Activated CD4-positive, alpha-beta T cell treated with anti-CD3 and anti-CD28 coated beads, Interleukin-2, amount 10 ng/mL, durations not matched to agents 24 days and 14 days (primary cell): ENCODE results near the gene SAXO2. TPM values are rescaled to one million over a fixed set of nuclear protein-coding genes. Genes with fewer than 3 reads are reported as not detected.
"Not testable (repeated sequence)": the region's sequence is repeated elsewhere in the genome, so short reads cannot be mapped to it uniquely, and the experiment has no call there.

Source experiments
- DNase-seq: peaks from one replicate; pipeline ENCODE4 v3.0.0; 2022
- H3K27ac Mint-ChIP-seq: one replicate; pipeline ENCODE4 v1.8.0; 2022; ENCODE audit warnings: mild to moderate bottlenecking, mixed read lengths
- H3K27me3 Mint-ChIP-seq: one replicate; pipeline ENCODE4 v1.8.0; 2022; ENCODE audit warnings: mixed read lengths
- H3K36me3 Mint-ChIP-seq: one replicate; pipeline ENCODE4 v1.8.0; 2022; ENCODE audit warnings: low read depth, mild to moderate bottlenecking, mixed read lengths
- H3K4me1 Mint-ChIP-seq: one replicate; pipeline ENCODE4 v1.8.0; 2021; ENCODE audit warnings: mixed read lengths
- H3K4me3 Mint-ChIP-seq: one replicate; pipeline ENCODE4 v1.8.0; 2022; ENCODE audit warnings: mild to moderate bottlenecking, moderate library complexity, mixed read lengths
- H3K9me3 Mint-ChIP-seq: one replicate; pipeline ENCODE4 v1.8.0; 2021; ENCODE audit warnings: mixed read lengths
- intact Hi-C: fragments of 100-400 bp; cut with micrococcal nuclease; formaldehyde crosslinking; loops from one replicate; pipeline ENCODE4 v1.15.1; 2023
- total RNA-seq: library from RNA; stranded (reverse); gene quantifications from 2 replicates; pipeline ENCODE4 v1.2.3, GENCODE V29; 2022

The SAXO2 gene
- total RNA-seq, 1 donor from 2014 or later: 1.1 TPM

DNA sequence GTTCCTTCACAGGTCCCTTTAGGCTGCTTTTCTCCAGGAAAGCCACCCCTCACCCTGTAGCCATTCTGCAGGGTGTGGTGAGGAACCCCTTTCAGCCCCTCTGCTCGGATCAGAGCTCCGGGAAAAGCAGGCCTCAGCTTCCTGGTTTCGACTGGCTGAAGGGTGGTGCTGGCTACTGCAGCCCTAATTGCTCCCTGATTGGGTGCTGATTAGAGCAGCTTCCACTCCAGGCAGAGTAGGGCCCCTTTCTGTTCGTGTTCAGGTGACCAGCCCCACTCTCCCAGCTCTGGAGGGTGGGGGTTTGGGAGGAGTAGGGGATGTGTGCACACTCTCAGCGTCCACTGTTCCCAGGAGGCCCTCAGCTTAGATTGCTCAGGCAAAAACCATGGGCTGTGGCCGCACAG is 36.9 kb downstream of the SAXO2 start:
- intact Hi-C loops, H3K36me3 Mint-ChIP-seq, H3K9me3 Mint-ChIP-seq, H3K4me3 Mint-ChIP-seq, H3K4me1 Mint-ChIP-seq, H3K27me3 Mint-ChIP-seq, H3K27ac Mint-ChIP-seq: not testable (repeated sequence)
- peak; percentile 51 for DNase-seq

DNA sequence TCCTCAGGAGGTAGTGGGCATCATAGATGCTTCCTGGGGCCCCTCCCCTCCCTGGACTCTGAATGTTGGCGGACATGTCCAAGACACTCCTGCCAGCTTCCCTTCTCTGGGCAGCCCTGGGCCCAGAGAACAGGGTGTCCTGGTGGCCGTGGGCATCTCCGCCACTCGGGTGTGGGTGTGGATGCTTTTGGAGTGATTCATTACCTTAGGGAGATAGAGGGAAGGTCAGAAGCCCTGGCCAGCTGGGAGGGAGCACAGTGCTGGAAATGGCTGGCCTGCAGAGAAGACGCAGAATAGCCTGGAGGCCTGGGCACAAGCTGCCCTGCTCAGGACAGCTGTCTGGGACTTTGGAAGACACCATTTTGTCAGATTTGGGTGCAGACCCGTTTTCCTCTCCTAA is 37.7 kb downstream of the SAXO2 start:
- H3K27me3 Mint-ChIP-seq, H3K36me3 Mint-ChIP-seq, intact Hi-C loops, H3K27ac Mint-ChIP-seq, H3K4me1 Mint-ChIP-seq, H3K4me3 Mint-ChIP-seq, H3K9me3 Mint-ChIP-seq: not testable (repeated sequence)
- peak; percentile 40 for DNase-seq

DNA sequence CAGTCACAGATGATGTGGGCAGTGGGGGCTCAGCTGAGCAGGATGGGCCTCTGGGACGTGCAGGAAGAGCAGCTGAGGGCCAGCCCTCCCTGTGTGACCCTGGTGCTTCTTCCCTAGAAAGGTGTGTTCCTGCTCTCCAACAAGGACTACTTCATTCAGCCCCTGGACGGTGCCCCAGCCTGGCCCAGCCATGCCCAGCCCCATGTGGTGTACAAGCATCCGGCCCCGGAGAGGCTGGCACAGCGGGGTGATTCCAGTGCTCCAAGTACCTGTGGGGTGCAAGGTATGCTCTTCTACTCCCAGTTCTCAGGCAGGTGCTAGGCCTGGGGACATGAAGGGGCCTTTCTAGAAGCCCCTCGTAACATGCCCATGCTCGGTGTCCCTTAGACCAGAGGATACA is 38.3 kb downstream of the SAXO2 start:
- peaks cover 8% of the 10 kb centered on the region for H3K4me1 Mint-ChIP-seq
- peaks cover 7% of the 10 kb centered on the region for H3K27me3 Mint-ChIP-seq
- H3K27ac Mint-ChIP-seq: no peak overlapping the region
- H3K4me3 Mint-ChIP-seq: no peak overlapping the region
- intact Hi-C loops: no loop called here
- H3K9me3 Mint-ChIP-seq: no peaks in the 10 kb centered on the region
- peak; percentile 44 for DNase-seq
- no peaks in the 10 kb centered on the region for H3K36me3 Mint-ChIP-seq

DNA sequence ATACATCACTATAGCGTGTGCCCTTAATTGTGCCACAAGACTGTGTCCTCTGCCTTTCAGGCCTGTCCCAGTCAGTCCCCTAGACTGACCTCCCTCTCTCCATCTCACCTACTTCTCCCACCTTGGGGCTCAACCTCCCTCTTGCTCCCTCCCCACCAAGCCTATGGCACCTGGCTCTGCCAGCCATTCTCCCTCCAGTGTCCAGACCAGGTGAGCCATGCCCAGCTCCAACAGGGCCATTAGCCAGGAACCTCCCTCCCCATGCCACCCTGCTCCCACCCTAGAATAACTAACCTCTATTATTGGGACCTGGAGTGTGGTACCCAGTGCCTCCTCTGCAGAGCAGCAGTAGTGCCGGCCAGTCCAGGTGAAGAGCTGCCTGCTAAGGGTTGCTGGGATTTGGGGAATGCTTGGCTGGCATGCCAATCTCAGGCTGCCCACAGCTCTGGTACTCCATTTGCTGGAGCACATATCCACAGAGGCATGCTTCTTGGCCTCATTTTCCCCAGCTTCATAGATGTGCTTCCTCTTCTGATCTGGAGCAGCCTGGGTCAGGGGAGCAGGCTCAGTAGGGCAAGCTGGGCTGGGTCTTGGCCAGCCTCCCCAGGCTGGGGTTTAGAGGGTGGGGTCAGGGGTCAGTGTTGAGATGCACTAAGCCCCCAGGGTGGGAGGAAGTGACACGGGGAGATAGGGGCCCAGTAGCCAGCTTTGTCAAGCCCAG is 38.8 kb downstream of the SAXO2 start:
- no peak for DNase-seq
- Mint-ChIP-seq H3K4me1 (peaks cover 8% of the 10 kb centered on the region), H3K27me3 (peaks cover 7% of the 10 kb centered on the region), H3K9me3 (no peaks in the 10 kb centered on the region), H3K36me3 (no peaks in the 10 kb centered on the region), H3K4me3 (no peak overlapping the region), H3K27ac (no peak overlapping the region)
- intact Hi-C loops: no loop called here

DNA sequence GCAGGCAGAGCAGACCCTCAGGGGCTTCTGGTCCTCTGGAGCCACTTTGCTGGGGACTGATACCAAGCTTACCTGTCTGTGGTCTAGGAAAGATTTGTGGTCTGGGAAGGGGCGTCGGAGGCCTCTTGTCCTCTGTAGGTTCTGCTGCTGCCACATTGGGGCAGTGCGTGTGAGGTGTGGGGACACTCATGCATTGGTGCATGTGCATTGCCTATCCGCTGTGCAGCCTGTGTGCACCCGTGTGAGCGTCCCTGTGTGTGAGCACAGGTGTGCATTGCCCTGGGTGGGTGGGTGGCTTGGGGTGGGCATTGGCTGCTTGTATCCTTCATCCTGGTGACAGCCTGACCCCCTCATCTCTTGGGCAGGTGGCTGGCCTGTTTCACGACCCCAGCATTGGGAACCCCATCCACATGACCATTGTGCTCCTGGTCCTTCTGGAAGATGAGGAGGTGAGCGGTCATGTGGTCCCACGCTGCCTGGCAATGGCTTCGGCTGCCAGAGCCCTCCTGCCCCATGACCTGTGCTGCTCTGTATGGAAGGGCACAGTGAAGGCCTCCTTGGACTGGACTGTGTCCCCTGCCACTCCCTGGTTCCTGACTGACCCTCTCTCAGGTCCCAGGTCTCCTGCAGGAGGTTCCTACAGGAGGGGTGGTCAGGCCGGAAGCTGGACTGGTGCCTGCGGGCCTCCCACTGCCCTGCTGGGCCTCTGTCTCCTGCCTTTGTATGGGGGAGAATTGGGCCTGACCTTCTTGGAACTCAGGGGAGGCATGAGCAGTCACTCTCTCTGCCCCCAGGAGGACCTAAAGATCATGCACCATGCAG is 41.5 kb downstream of the SAXO2 start:
- peaks cover 3% of the 10 kb centered on the region for H3K4me1 Mint-ChIP-seq
- no peaks in the 10 kb centered on the region for H3K9me3 Mint-ChIP-seq
- no peak overlapping the region for H3K27ac Mint-ChIP-seq
- peaks cover 5% of the 10 kb centered on the region for H3K27me3 Mint-ChIP-seq
- no peak for DNase-seq
- intact Hi-C loops: no loop called here
- H3K4me3 Mint-ChIP-seq: no peak overlapping the region
- no peaks in the 10 kb centered on the region for H3K36me3 Mint-ChIP-seq

DNA sequence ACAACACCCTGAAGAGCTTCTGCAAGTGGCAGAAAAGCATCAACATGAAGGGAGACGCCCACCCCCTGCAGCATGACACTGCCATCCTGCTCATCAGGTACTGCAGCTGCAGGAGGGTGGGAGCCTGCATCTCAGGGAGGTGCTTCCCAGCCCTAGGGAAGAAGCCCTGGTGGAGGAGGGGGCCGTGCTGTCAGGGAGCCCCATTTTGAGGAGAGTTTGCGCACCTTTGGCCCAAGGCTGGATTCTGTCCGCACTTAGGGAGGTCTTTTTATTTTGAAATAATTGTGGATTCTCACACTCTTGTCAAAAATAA is 42.1 kb downstream of the SAXO2 start:
- DNase-seq: no peak
- H3K27ac Mint-ChIP-seq: no peak overlapping the region
- peaks cover 5% of the 10 kb centered on the region for H3K27me3 Mint-ChIP-seq
- H3K4me3 Mint-ChIP-seq: no peak overlapping the region
- H3K9me3 Mint-ChIP-seq: no peaks in the 10 kb centered on the region
- no peaks in the 10 kb centered on the region for H3K36me3 Mint-ChIP-seq
- peaks cover 3% of the 10 kb centered on the region for H3K4me1 Mint-ChIP-seq
- intact Hi-C loops: no loop called here

DNA sequence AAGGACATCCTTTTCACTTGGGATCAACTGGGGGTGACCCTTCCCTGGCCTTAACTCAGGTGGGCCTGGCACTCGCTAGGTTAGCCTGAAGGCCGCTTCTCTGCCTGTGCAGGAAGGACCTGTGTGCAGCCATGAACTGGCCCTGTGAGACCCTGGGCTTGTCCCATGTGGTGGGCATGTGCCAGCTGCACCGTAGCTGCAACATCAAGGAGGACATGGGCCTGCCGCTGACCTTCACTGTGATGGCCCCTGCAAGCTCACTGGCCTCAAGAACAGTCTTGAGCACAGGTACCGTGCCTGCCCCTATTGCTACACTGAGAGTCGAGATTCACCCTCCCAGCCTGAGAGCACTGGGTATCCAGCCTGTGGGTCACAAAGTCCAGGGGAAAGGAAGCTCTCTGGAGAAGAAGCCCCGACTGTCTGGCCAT is 43.0 kb downstream of the SAXO2 start:
- no peak for DNase-seq
- Mint-ChIP-seq H3K36me3 (no peaks in the 10 kb centered on the region), H3K4me1 (peaks cover 3% of the 10 kb centered on the region), H3K4me3 (no peak overlapping the region), H3K9me3 (no peaks in the 10 kb centered on the region), H3K27ac (no peak overlapping the region), H3K27me3 (peaks cover 10% of the 10 kb centered on the region)
- intact Hi-C loops: no loop called here

DNA sequence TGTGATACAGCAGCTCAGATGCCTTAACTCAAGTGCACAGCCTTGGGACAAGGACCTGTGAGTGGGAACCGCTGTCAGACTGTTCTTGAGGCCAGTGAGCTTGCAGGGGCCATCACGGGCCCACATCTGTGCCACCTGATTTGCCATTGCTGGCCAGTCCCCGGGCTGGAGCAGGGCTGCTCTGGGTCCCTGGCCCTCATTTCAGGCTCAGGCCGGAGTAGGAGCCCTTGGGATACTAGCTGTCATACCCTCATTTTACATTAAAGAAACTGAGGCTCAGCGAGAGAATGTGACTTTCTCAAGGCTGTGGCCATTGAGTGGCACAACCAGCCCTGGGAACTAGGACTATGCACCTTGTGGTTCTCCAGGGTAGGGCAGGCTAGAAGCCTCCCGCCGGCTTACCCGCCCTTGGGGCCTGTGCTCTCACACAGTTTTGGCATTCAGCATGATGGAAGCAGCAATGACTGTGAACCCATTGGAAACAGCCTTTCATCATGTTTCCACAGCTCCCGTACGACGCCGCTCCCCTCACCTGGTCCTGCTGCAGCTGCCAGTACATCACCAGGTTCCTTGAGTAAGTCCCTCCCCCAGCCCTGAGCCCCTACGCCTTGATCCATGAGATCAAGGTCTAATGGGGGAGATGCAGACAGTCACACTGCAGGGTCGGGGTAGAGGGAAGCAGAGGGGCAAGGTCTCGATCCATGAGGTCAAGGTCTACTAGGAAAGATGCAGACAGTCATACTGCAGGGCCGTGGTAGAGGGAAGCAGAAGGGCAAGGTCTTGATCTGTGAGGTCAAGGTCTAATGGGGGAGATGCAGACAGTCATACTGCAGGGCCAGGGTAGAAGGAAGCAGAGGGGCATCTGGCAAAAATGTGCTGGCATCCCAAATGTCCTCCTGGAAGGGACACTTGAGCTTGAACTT is 44.4 kb downstream of the SAXO2 start:
- Mint-ChIP-seq H3K4me1 (peaks cover 3% of the 10 kb centered on the region), H3K36me3 (no peaks in the 10 kb centered on the region), H3K27ac (no peak overlapping the region), H3K4me3 (no peak overlapping the region), H3K27me3 (peaks cover 14% of the 10 kb centered on the region), H3K9me3 (no peaks in the 10 kb centered on the region)
- intact Hi-C loops: no loop called here
- no peak for DNase-seq

DNA sequence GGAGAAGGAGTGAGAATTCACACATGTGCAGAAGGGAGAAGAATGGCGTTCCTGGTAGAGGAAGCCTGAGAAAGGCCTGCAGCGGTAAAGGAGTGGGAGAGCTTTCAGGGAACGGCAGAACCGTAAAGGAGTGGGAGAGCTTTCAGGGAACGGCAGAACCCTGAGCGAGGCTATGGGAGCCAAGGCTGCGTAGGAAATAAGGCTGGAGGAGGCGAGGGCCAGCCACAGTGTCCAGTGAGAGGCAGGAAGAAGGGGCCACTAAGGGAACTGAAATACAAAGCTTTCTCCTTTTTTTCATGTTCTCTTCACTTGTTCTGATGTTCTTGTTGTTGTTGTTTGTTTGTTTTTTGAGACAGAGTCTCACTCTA is 45.1 kb downstream of the SAXO2 start:
- H3K27me3 Mint-ChIP-seq: peaks cover 10% of the 10 kb centered on the region
- no peaks in the 10 kb centered on the region for H3K9me3 Mint-ChIP-seq
- H3K4me3 Mint-ChIP-seq: no peak overlapping the region
- H3K36me3 Mint-ChIP-seq: no peaks in the 10 kb centered on the region
- H3K27ac Mint-ChIP-seq: no peak overlapping the region
- DNase-seq: no peak
- peaks cover 3% of the 10 kb centered on the region for H3K4me1 Mint-ChIP-seq
- intact Hi-C loops: no loop called here

DNA sequence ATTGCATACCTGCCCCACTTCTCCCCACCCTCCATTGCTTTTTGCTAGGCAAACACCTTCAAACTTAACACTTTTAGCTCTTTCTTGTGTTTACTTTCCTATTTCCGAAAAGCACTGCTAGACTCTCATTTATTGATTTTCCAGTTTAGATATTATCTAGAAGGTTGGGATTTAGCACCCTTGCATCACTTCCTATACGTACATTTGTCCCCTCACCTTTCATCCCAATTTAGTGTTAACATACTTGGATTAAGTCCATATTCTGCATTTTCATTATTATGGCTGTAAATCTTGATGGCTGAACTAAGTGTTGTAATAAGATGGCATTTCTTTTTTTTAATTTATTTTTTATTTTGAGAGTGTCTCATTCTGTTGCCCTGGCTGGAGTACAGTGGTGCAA is 47.2 kb downstream of the SAXO2 start:
- peaks cover 12% of the 10 kb centered on the region for H3K27me3 Mint-ChIP-seq
- intact Hi-C loops: no loop called here
- no peak overlapping the region for H3K4me3 Mint-ChIP-seq
- no peaks in the 10 kb centered on the region for H3K36me3 Mint-ChIP-seq
- H3K27ac Mint-ChIP-seq: no peak overlapping the region
- no peak for DNase-seq
- peaks cover 3% of the 10 kb centered on the region for H3K4me1 Mint-ChIP-seq
- H3K9me3 Mint-ChIP-seq: no peaks in the 10 kb centered on the region

DNA sequence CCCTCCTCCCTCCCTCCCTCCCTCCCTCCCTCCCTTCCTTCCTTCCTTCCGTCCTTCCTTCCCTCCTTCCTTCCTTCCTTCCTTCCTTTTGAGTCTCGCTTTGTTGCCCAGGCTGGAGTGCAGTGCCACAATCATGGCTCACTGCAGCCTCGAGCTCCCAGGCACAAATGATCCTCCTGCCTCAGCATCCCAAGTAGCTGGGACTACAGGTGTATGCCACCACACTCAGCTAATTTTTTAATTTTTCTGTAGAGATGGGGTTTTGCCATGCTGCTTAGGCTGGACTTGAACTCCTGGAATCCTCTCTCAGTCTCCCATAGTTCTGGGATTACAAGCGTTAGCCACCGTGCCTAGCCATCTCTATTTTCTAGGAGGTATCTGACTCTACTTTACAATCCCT is 48.7 kb downstream of the SAXO2 start:
- DNase-seq, H3K4me1 Mint-ChIP-seq, H3K4me3 Mint-ChIP-seq, H3K36me3 Mint-ChIP-seq, intact Hi-C loops, H3K9me3 Mint-ChIP-seq: not testable (repeated sequence)
- peaks cover 12% of the 10 kb centered on the region for H3K27me3 Mint-ChIP-seq
- peak overlapping the region; percentile 85 for H3K27ac Mint-ChIP-seq

DNA sequence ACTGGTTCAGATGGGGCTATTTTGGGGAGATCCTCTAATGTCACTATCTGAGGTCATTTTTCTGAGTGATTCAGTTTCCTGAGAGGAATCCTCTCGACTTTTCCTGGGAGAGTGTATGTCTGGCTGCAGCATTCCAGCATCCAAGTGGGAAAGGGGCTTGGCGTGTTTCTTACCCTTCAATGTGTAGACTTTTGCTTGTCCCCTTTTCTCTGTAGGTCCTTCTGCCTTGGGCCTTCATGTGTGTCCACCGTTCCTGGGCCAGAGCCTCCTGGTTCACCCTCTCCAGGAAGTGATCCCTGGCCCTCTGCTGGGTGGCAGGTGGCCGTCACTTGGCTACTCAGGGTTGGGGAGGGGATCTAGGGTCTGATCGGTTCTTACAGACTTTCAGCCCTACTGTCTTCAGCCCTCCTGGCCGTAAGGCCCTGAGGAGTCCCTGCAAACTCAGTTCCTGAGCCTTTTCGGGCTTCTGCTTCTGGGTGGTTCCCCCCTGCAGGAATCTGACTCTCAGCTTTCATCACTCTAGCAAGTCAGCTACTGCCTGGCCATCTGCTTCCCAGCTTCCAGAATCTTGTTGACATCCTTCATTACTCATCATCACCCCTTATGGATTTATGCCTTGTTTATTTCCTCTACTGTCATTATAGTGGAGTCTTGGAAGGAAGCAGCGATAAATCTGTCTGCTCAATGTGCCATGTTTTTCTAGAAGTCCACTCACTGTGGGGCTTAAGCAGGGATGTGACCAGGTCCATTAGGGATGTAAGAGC is 50.1 kb downstream of the SAXO2 start:
- DNase-seq: no peak
- intact Hi-C loops: no loop called here

DNA sequence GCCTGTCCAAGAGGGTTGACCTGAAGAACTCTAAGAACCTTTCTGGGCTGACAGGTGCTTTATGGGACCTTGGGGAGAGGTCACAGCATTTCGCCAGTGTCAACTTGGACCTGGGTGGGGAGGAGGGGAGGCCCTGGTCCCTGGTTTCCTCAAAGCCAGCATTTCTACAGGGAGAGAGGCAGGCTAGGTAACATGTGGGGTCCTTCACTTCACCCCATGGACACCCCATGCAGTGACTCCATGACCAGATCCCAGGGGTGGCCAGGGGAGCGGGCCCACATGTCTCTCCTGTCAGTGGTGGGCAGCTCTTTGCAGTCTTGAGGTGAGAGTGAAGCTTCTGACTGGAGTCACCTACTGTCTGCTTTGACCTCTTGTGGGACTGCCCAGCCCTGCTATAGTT is 50.8 kb downstream of the SAXO2 start:
- no peaks in the 10 kb centered on the region for H3K9me3 Mint-ChIP-seq
- no peaks in the 10 kb centered on the region for H3K36me3 Mint-ChIP-seq
- DNase-seq: no peak
- no peak overlapping the region for H3K4me3 Mint-ChIP-seq
- intact Hi-C loops: no loop called here
- H3K27me3 Mint-ChIP-seq: peaks cover 12% of the 10 kb centered on the region
- H3K4me1 Mint-ChIP-seq: no peaks in the 10 kb centered on the region
- H3K27ac Mint-ChIP-seq: no peak overlapping the region

More for the DNA sequence above, 50.1 kb downstream of the SAXO2 start:
- Mint-ChIP-seq H3K27ac (no peak overlapping the region), H3K4me1 (no peaks in the 10 kb centered on the region), H3K27me3 (peaks cover 12% of the 10 kb centered on the region), H3K9me3 (no peaks in the 10 kb centered on the region), H3K36me3 (no peaks in the 10 kb centered on the region), H3K4me3 (no peak overlapping the region)
